CD1c-positive myeloid dendritic cell (primary cell): ENCODE measurements around the gene ART5.

Experiments
- DNase-seq: peaks from one replicate; pipeline ENCODE4 v3.0.0-alpha.2; 2016; ENCODE audit errors: extremely low spot score

ART5 gene

GRCh38 chr11:3641701-3642070 lies at the start of gene ART5:
Gene ART5, minus strand, starts transcription at chr11:3641992. Its CDS starts 130 bp downstream, at chr11:3641862.
- no peak for DNase-seq

GRCh38 chr11:3686751-3687150 lies 45.0 kb upstream of the ART5 start:
- DNase-seq: no peak

GRCh38 chr11:3685923-3686322 lies 44.1 kb upstream of the ART5 start:
- no peak for DNase-seq

- no peak for DNase-seq
These were observed 43.0 kb upstream of the ART5 start for GRCh38 chr11:3684819-3685172.

- no peak for DNase-seq
These were observed 42.5 kb upstream of the ART5 start for GRCh38 chr11:3684129-3684818.

GRCh38 chr11:3683039-3683438 lies 41.2 kb upstream of the ART5 start:
- DNase-seq: no peak

- no peak for DNase-seq
These were observed 37.3 kb upstream of the ART5 start for GRCh38 chr11:3679077-3679476.

- no peak for DNase-seq
These were observed 34.2 kb upstream of the ART5 start for GRCh38 chr11:3675971-3676370.

GRCh38 chr11:3674189-3674588 lies 32.4 kb upstream of the ART5 start:
- DNase-seq: no peak

- no peak for DNase-seq
These were observed 29.8 kb upstream of the ART5 start, which contains the start of gene CHRNA10 for GRCh38 chr11:3671334-3672254. Gene CHRNA10, minus strand, starts transcription at chr11:3671384. Its CDS starts 72 bp downstream, at chr11:3671312.

- DNase-seq: no peak
These were observed 28.0 kb upstream of the ART5 start for GRCh38 chr11:3669742-3670183.

- DNase-seq: no peak
These were observed 27.3 kb upstream of the ART5 start for GRCh38 chr11:3669128-3669527.

- no peak for DNase-seq
These were observed 25.6 kb upstream of the ART5 start for GRCh38 chr11:3667149-3668035.

GRCh38 chr11:3666023-3666530 lies 24.3 kb upstream of the ART5 start:
- DNase-seq: no peak

- peak; percentile 11 for DNase-seq
These were observed 23.7 kb upstream of the ART5 start for GRCh38 chr11:3665336-3666022.

GRCh38 chr11:3664032-3664630 lies 22.3 kb upstream of the ART5 start:
- DNase-seq: no peak

GRCh38 chr11:3662856-3663255 lies 21.1 kb upstream of the ART5 start:
- DNase-seq: no peak

- DNase-seq: no peak
These were observed 19.2 kb upstream of the ART5 start for GRCh38 chr11:3660960-3661359.

GRCh38 chr11:3659595-3660515 lies 18.1 kb upstream of the ART5 start:
- no peak for DNase-seq

GRCh38 chr11:3658252-3658651 lies 16.5 kb upstream of the ART5 start:
- no peak for DNase-seq
